ENCODE results near the gene ZMYND10.

Gene ZMYND10

DNA sequence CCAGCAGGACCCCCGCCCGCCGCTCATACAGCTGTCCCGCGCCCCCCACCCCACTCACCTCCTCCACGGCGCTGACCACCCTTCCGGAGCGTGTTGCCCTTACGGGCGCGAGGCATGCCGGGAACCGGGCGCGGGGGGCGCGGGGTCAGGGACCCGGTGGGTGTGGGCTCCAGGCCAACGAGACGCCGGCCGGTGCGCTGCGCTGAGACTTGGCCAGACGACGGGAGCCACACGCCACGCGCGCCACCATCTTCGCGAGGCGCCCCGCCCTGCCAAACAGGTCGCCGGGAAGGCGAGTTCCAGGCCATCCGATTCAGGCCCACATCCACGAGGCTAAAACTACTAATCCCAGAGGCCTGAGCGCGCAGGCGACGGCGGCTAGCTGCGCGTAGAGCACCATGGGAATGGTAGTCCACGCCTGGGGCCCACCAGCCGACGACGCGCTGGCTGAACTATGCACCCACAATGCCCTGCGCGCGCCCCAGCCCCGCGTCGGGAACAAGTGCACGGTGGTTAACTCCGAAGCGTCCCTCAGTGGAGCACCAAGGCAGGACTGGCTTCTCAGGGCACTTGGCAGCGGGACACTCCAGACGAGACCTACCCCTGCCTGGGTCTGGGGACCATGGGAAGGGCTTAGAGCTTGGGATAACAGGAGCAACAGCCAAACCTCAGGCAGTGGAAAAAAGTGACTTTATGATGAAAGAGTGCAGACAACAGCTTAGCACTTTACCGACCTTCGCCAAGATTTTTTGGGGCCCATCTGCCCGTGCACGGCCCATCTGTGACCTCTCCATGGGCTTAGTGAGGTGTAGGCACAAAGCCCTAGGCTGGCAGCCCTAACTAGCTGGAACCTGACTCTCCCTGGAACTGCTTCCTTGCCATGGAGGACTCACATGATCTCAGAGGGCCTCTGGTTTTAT, 53.1 kb downstream of the ZMYND10 start, which contains the start of gene IFRD2:
Gene IFRD2 (minus strand): TSS at position 271 of the 920 bp plus-strand sequence. CDS start 155 bp downstream, at position 116.
- peak; percentile 75 to 99 (median 97) for DNase-seq
